ENCODE measurements around the gene ZNF195. TPM values are rescaled to one million over a fixed set of nuclear protein-coding genes. Genes with fewer than 3 reads are reported as not detected.

The ZNF195 gene
- total and polyA plus RNA-seq, 2 experiments from 2014 or later = 101 to 116 TPM

GRCh38 chr11:3381794-3382193, 2.8 kb upstream of the ZNF195 start:
- peak overlapping the region; percentile 95; the same call in 1 of the 2 replicates for H3K27ac Mint-ChIP-seq
- Histone ChIP-seq H3K36me3 (ENCODE audit: insufficient read depth) (peaks cover 47% of the 10 kb centered on the region), H3K4me3 (peak overlapping the region; percentile 84), H3K79me2 (replicated peaks; ENCODE audit: insufficient read depth) (peaks cover 61% of the 10 kb centered on the region), H3K27me3 (ENCODE audit: insufficient read depth) (no peaks in the 10 kb centered on the region), H2AFZ (no peak overlapping the region), H3K4me2 (peak overlapping the region; percentile 94), H3F3A (replicated peaks; ENCODE audit: low read depth) (peaks cover 24% of the 10 kb centered on the region; the same call in 1 of the 2 replicates), H3K9me2 (ENCODE audit: insufficient read depth) (no peaks in the 10 kb centered on the region), H3K27ac (ENCODE audit: low read depth) (peak overlapping the region; percentile 40), H3K4me1 (ENCODE audit: insufficient read depth) (peaks cover 34% of the 10 kb centered on the region), H4K20me1 (replicated peaks; ENCODE audit: insufficient read depth) (peaks cover 38% of the 10 kb centered on the region)
- H3K36me3 Mint-ChIP-seq (ENCODE audit: low read depth) = peaks cover 80% of the 10 kb centered on the region
- ATAC-seq (peak; percentile 4; the same call in 2 of the 3 replicates), DNase-seq (ENCODE audit: low spot score) (peak; percentile 45)
- H3K4me1 Mint-ChIP-seq = peaks cover 42% of the 10 kb centered on the region
- TF ChIP-seq CREB1 (CRISPR knock-in tag; IDR thresholded peaks at IDR 0.05; ENCODE audit: low read depth) (no peak), ZNF114 (CRISPR knock-in tag; IDR thresholded peaks at IDR 0.05) (no peak), CTCF (conservative IDR thresholded peaks at IDR 0.05; ENCODE audit: low read depth in 2 of 2) (no peak), POLR2AphosphoS5 (IDR thresholded peaks at IDR 0.05; ENCODE audit: low read depth) (no peak), REST (IDR thresholded peaks at IDR 0.05; ENCODE audit: unreplicated experiment) (no peak), ZNF331 (CRISPR knock-in tag; IDR thresholded peaks at IDR 0.05; ENCODE audit: low read depth) (no peak), EZH2phosphoT487 (IDR thresholded peaks at IDR 0.05; ENCODE audit: unreplicated experiment) (no peak), NANOG (IDR thresholded peaks at IDR 0.05; ENCODE audit: borderline replicate concordance) (no peak)
- H3K27me3 Mint-ChIP-seq (ENCODE audit: insufficient read depth, low read depth, poor library complexity) = peaks cover 9% of the 10 kb centered on the region
- peak overlapping the region; percentile 97 for H3K4me3 Mint-ChIP-seq
- peaks cover 2% of the 10 kb centered on the region; the same call in 1 of the 3 replicates for H3K9me3 Mint-ChIP-seq

- H2AFZ ChIP-seq = no peak overlapping the region
- peaks cover 39% of the 10 kb centered on the region for H4K20me1 ChIP-seq (replicated peaks; ENCODE audit: insufficient read depth)
- H3K79me2 ChIP-seq (replicated peaks; ENCODE audit: insufficient read depth) = peaks cover 67% of the 10 kb centered on the region
- peak overlapping the region; percentile 95 for H3K27ac Mint-ChIP-seq
- peak overlapping the region; percentile 94 for H3K4me2 ChIP-seq
- H3K4me3 ChIP-seq = peak overlapping the region; percentile 84
- H3K9me3 Mint-ChIP-seq = peaks cover 2% of the 10 kb centered on the region; the same call in 1 of the 3 replicates
- no peaks in the 10 kb centered on the region for H3K27me3 ChIP-seq (ENCODE audit: insufficient read depth)
- H3K4me1 ChIP-seq (ENCODE audit: insufficient read depth) = peaks cover 42% of the 10 kb centered on the region
- peaks cover 49% of the 10 kb centered on the region for H3K36me3 ChIP-seq (ENCODE audit: insufficient read depth)
- peaks cover 80% of the 10 kb centered on the region for H3K36me3 Mint-ChIP-seq (ENCODE audit: low read depth)
- peak overlapping the region; percentile 40; the same call in 1 of the 2 replicates for H3K27ac ChIP-seq (ENCODE audit: low read depth)
- DNase-seq (ENCODE audit: low spot score) (peak; percentile 87), ATAC-seq (peak; percentile 13)
- peaks cover 12% of the 10 kb centered on the region for H3K27me3 Mint-ChIP-seq (ENCODE audit: insufficient read depth, low read depth, poor library complexity)
- peak overlapping the region; percentile 97 for H3K4me3 Mint-ChIP-seq
- H3K4me1 Mint-ChIP-seq = peaks cover 49% of the 10 kb centered on the region
- peaks cover 18% of the 10 kb centered on the region; the same call in 1 of the 2 replicates for H3F3A ChIP-seq (replicated peaks; ENCODE audit: low read depth)
- TF ChIP-seq ZNF331 (CRISPR knock-in tag; IDR thresholded peaks at IDR 0.05; ENCODE audit: low read depth) (no peak), ETS1 (IDR thresholded peaks at IDR 0.05) (no peak), POLR2AphosphoS5 (IDR thresholded peaks at IDR 0.05; ENCODE audit: low read depth) (peak; percentile 92)
- no peaks in the 10 kb centered on the region for H3K9me2 ChIP-seq (ENCODE audit: insufficient read depth)
Observed at GRCh38 chr11:3380706-3381545, 2.0 kb upstream of the ZNF195 start.
